GM12878 (cell line): ENCODE results near the gene PLPPR1.

Experiments used
- BCL11A ChIP-seq: IDR thresholded peaks from 2 replicates; pipeline ENCODE4 v1.6.1; 2011; ENCODE audit warnings: low read depth, low read length
- CTCF ChIP-seq, 3 experiments: IDR thresholded peaks in 2 of 3; conservative IDR thresholded peaks in 1 of 3; 2 replicates each; pipeline ENCODE4 v1.5.1; 2011; ENCODE audit warnings: low read depth in 3 of 3, low read length in 3 of 3, mild to moderate bottlenecking in 3 of 3, control low read depth in 2 of 3, moderate library complexity in 2 of 3, inconsistent platforms in 1 of 3, mixed read lengths in 1 of 3; ENCODE audit not compliant: control insufficient read depth in 2 of 3, insufficient read depth in 1 of 3; ENCODE audit errors: extremely low read depth in 1 of 3
- EZH2 ChIP-seq: IDR thresholded peaks from 2 replicates; pipeline ENCODE4 v1.6.1; 2012; ENCODE audit warnings: low read depth, mild to moderate bottlenecking, control low read depth, inconsistent platforms, low read length, borderline replicate concordance; ENCODE audit not compliant: control insufficient read depth
- IKZF2 ChIP-seq, 2 experiments: fragments of 450-650 bp; IDR thresholded peaks; 2 replicates each; pipeline ENCODE4 v1.6.1; 2017; ENCODE audit warnings: mild to moderate bottlenecking in 2 of 2, moderate library complexity in 2 of 2
- NR2F1 ChIP-seq: fragments of 450-650 bp; conservative IDR thresholded peaks from 2 replicates; pipeline ENCODE4 v1.6.1; 2017; ENCODE audit warnings: mild to moderate bottlenecking
- POLR2AphosphoS5 ChIP-seq: IDR thresholded peaks from 2 replicates; pipeline ENCODE4 v1.6.1; 2011; ENCODE audit warnings: mild to moderate bottlenecking, low read length, inconsistent platforms
- RFX5 ChIP-seq: IDR thresholded peaks from 2 replicates; pipeline ENCODE4 v1.6.1; 2011; ENCODE audit warnings: low read depth, low read length, improper control_type of control experiment
- TCF3 ChIP-seq: IDR thresholded peaks from 2 replicates; pipeline ENCODE4 v1.6.1; 2012; ENCODE audit warnings: low read depth, mild to moderate bottlenecking, low read length, borderline replicate concordance; ENCODE audit not compliant: insufficient read depth

GRCh38 chr9:101119206-101119819 is 90.8 kb downstream of the PLPPR1 start:
- TF ChIP-seq NR2F1: no peak
- peak; percentile 72 to 83 (median 80) for TF ChIP-seq CTCF (IDR thresholded peaks at IDR 0.05 in 2 of 3, conservative IDR thresholded peaks at IDR 0.05 in 1 of 3; ENCODE audit: control insufficient read depth in 2 of 3, extremely low read depth in 1 of 3, insufficient read depth in 1 of 3, low read depth in 3 of 3, low read length in 3 of 3)
- TF ChIP-seq RFX5: no peak
- no peak for TF ChIP-seq EZH2
- TF ChIP-seq POLR2AphosphoS5: no peak
- TF ChIP-seq IKZF2 (IDR thresholded peaks at IDR 0.05): no peak
- no peak for TF ChIP-seq TCF3
- TF ChIP-seq BCL11A: no peak
